VCaP (cell line): ENCODE results near the gene MEGF8.

ENCODE experiments used
- H3K27ac ChIP-seq: fragments of 450-650 bp; 2 replicates; pipeline ENCODE4 v1.5.1; 2017
- CTCF ChIP-seq: fragments of 450-650 bp; conservative IDR thresholded peaks from 2 replicates; pipeline ENCODE4 v1.5.1; 2017; ENCODE audit warnings: mild to moderate bottlenecking, moderate library complexity

The MEGF8 gene

GRCh38 chr19:42284066-42284501 lies 41.4 kb upstream of the MEGF8 start:
- TF ChIP-seq CTCF = no peak
- peak overlapping the region; percentile 82 for H3K27ac ChIP-seq

GRCh38 chr19:42284591-42285341 lies 40.7 kb upstream of the MEGF8 start:
- peak overlapping the region; percentile 82 for H3K27ac ChIP-seq

GRCh38 chr19:42285541-42285941 lies 39.9 kb upstream of the MEGF8 start:
- peak overlapping the region; percentile 82 for H3K27ac ChIP-seq
- TF ChIP-seq CTCF = no peak

More at GRCh38 chr19:42284591-42285341, 40.7 kb upstream of the MEGF8 start:
- TF ChIP-seq CTCF = no peak; the same call in 1 of the 2 replicates

GRCh38 chr19:42285988-42286348 lies 39.5 kb upstream of the MEGF8 start:
- no peak for TF ChIP-seq CTCF
- peak overlapping the region; percentile 82 for H3K27ac ChIP-seq

- no peak for TF ChIP-seq CTCF
- peak overlapping the region; percentile 82 for H3K27ac ChIP-seq
These were observed 39.0 kb upstream of the MEGF8 start for GRCh38 chr19:42286349-42287016.

- H3K27ac ChIP-seq = peak overlapping the region; percentile 82; the same call in 1 of the 2 replicates
- TF ChIP-seq CTCF = no peak
These were observed 38.2 kb upstream of the MEGF8 start for GRCh38 chr19:42287017-42287826.

- no peak for TF ChIP-seq CTCF
- H3K27ac ChIP-seq = peak overlapping the region; percentile 82; the same call in 1 of the 2 replicates
These were observed 37.7 kb upstream of the MEGF8 start for GRCh38 chr19:42287827-42288107.
